A549 (cell line): Measurements from ENCODE around the gene CTTN. TPM values are rescaled to one million over a fixed set of nuclear protein-coding genes. Genes with fewer than 3 reads are reported as not detected.
A peak's percentile ranks its signal among the peaks of the same experiment; 100 is the strongest.

ENCODE experiments used
- ATAC-seq, 2 experiments: fragments of 200-7000 bp in 1 of 2; fragments of >200 bp in 1 of 2; cut with Nextera tagmentation in 1 of 2; cut with Tn5 transposase in 1 of 2; 3 replicates each; pipeline versions ENCODE4 v1.8.0 to v1.9.1; 2018 to 2020; ENCODE audit warnings: mild to moderate bottlenecking in 1 of 2, moderate library complexity in 1 of 2
- CTCF ChIA-PET: fragments of 300-600 bp; sonication (Branson Sonifier 250); formaldehyde crosslinking; extraction: SDS; loops from one replicate; lab custom pipeline; 2021; ENCODE audit warnings: antibody characterized with exemption, inconsistent platforms; lab: Yijun Ruan, JAX
- POLR2A ChIA-PET: fragments of 350-600 bp; formaldehyde crosslinking; extraction: SDS; loops from one replicate; lab custom pipeline; 2021; ENCODE audit warnings: antibody characterized with exemption, inconsistent platforms; lab: Yijun Ruan, JAX
- DNase-seq, 2 experiments: peaks; one replicate each; pipeline versions ENCODE4 v3.0.0 to v3.0.0-alpha.2; 2011 to 2016; ENCODE audit warnings: low read depth in 1 of 2, low spot score in 1 of 2
- FAIRE-seq: peaks from 2 replicates; lab custom pipeline; 2011; peaks lifted over from hg19 to GRCh38; lab: Jason Lieb, UNC
- H3K27ac ChIP-seq, 2 experiments: fragments of >200 bp; sonication (Bioruptor Twin); formaldehyde crosslinking; 3 replicates each; pipeline ENCODE4 v1.5.1; 2016 to 2017
- H3K4me1 ChIP-seq: fragments of >200 bp; sonication (Bioruptor Twin); formaldehyde crosslinking; 3 replicates; pipeline ENCODE4 v1.6.1; 2016
- H3K4me2 ChIP-seq: fragments of >200 bp; sonication (Bioruptor Twin); formaldehyde crosslinking; 3 replicates; pipeline ENCODE4 v1.6.1; 2016
- H3K4me3 ChIP-seq: fragments of >200 bp; sonication (Bioruptor Twin); formaldehyde crosslinking; 3 replicates; pipeline ENCODE4 v1.5.1; 2016
- H3K9me3 ChIP-seq: fragments of >200 bp; sonication (Bioruptor Twin); formaldehyde crosslinking; 3 replicates; pipeline ENCODE4 v1.6.1; 2016
- BHLHE40 ChIP-seq: IDR thresholded peaks from 2 replicates; pipeline ENCODE4 v1.6.1; 2012; ENCODE audit warnings: low read depth, low read length, inconsistent platforms
- CBX2 ChIP-seq: fragments of 200-600 bp; sonication (generic); IDR thresholded peaks from 2 replicates; pipeline ENCODE4 v1.6.1; 2016; ENCODE audit warnings: low read depth, mild to moderate bottlenecking, borderline replicate concordance
- CBX8 ChIP-seq: fragments of 200-600 bp; sonication (generic); IDR thresholded peaks from 2 replicates; pipeline ENCODE4 v1.6.1; 2016
- EHF ChIP-seq: fragments of 250-450 bp; sonication (Bioruptor Pico); IDR thresholded peaks from 2 replicates; pipeline ENCODE4 v1.5.0; 2020; ENCODE audit warnings: mild to moderate bottlenecking
- ESRRA ChIP-seq: fragments of 150-350 bp; IDR thresholded peaks from 2 replicates; pipeline ENCODE4 v1.6.1; 2014; ENCODE audit warnings: mild to moderate bottlenecking, low read length, borderline replicate concordance
- FOSB ChIP-seq: fragments of 250-450 bp; sonication (Bioruptor Pico); IDR thresholded peaks from 2 replicates; pipeline ENCODE4 v1.5.0; 2020; ENCODE audit warnings: mild to moderate bottlenecking, moderate library complexity
- GATA3 ChIP-seq: IDR thresholded peaks from 2 replicates; pipeline ENCODE4 v1.6.1; 2012; ENCODE audit warnings: borderline replicate concordance
- JUN ChIP-seq, 2 experiments: fragments of >200 bp; sonication (Bioruptor Twin); formaldehyde crosslinking; IDR thresholded peaks; 2 replicates in 1 of 2; 3 replicates in 1 of 2; pipeline ENCODE4 v1.6.1; 2016 to 2017
- KDM1A ChIP-seq: fragments of 200-600 bp; sonication (generic); IDR thresholded peaks from 2 replicates; pipeline ENCODE4 v1.6.1; 2016; ENCODE audit warnings: low read depth, mild to moderate bottlenecking
- MAFK ChIP-seq: fragments of 450-650 bp; IDR thresholded peaks from 2 replicates; pipeline ENCODE4 v1.6.1; 2014; ENCODE audit not compliant: partially characterized antibody
- MYC ChIP-seq: IDR thresholded peaks from 2 replicates; pipeline ENCODE4 v1.6.1; 2012; ENCODE audit warnings: mild to moderate bottlenecking, inconsistent platforms, low read length, improper control_type of control experiment, borderline replicate concordance
- NFE2L2 ChIP-seq: fragments of 150-350 bp; conservative IDR thresholded peaks from 2 replicates; pipeline ENCODE4 v1.6.1; 2014; ENCODE audit warnings: low read length
- RARB ChIP-seq: fragments of 250-450 bp; sonication (Bioruptor Pico); IDR thresholded peaks from 2 replicates; pipeline ENCODE4 v1.8.0; 2021; ENCODE audit warnings: mild to moderate bottlenecking, moderate library complexity
- RFX5 ChIP-seq: fragments of 450-650 bp; IDR thresholded peaks from 2 replicates; pipeline ENCODE4 v1.7.1; 2014; ENCODE audit warnings: antibody characterized with exemption, mild to moderate bottlenecking, moderate library complexity
- WGBS: methylation state at CpG from one replicate; pipeline ENCODE4 v1.1.6; 2017; ENCODE audit errors: missing lambda C conversion rate; 5-methylcytosine and 5-hydroxymethylcytosine counted together
- polyA plus RNA-seq, 4 experiments: library from polyadenylated mRNA; depleted of rRNA in 3 of 4; stranded (reverse); fragments of >200 nt; fragmentation: RNase III in 1 of 4; extraction: RNeasy Plus Mini Kit Qiagen cat#74134 plus additional on column Dnase treatment in 1 of 4; gene quantifications; 2 replicates in 3 of 4; 3 replicates in 1 of 4; pipeline ENCODE4 v1.2.3, GENCODE V29; 2011 to 2017
- TF ChIP-seq, protein P1 (sequence below): fragments of >200 bp; sonication (Bioruptor Twin); formaldehyde crosslinking; IDR thresholded peaks from 3 replicates; pipeline ENCODE4 v1.5.1; 2016
- TF ChIP-seq, protein P2 (sequence below): fragments of 200-600 bp; sonication (generic); IDR thresholded peaks from 2 replicates; pipeline ENCODE4 v1.6.1; 2016; ENCODE audit warnings: antibody characterized with exemption, mild to moderate bottlenecking, moderate library complexity
- TF ChIP-seq, protein P3 (sequence below): fragments of 250-450 bp; sonication (Bioruptor Pico); IDR thresholded peaks from 2 replicates; pipeline ENCODE4 v1.5.0; 2020; ENCODE audit warnings: low read depth, mild to moderate bottlenecking, moderate library complexity
- TF ChIP-seq, protein P4 (sequence below): fragments of 150-350 bp; IDR thresholded peaks from 2 replicates; pipeline ENCODE4 v1.6.1; 2014; ENCODE audit warnings: low read depth, mild to moderate bottlenecking, low read length

The CTTN gene
- polyA plus RNA-seq, 2 of the 4 experiments (the other 2 are of a cell fraction), result 140 to 214 TPM

DNA sequence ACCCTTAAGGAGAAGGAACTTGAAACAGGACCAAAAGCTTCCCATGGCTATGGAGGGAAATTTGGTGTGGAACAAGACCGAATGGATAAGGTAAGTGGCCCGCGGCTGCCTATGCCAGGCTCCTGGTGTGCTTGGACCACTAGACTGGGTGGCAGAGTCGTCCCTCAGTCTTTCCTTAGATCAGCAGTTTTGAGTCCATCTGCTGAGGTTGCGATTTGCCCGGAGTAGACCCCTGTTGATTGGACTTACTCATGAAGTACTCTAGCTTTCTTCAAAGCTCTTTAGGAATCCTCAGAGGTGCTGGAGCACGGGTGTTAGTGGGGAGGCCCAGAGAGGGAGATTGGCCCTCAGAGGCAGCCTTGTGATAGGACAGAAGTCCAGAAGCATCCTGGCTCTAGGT is 11.5 kb downstream of the CTTN start:
- Histone ChIP-seq H3K9me3 (no peaks in the 10 kb centered on the region), H3K4me3 (no peak overlapping the region), H3K4me2 (no peak overlapping the region)
- DNase-seq, result no peak
- POLR2A ChIA-PET, result no interaction called here
- TF ChIP-seq BHLHE40, result no peak
- peak; percentile 73 for TF ChIP-seq MAFK
- TF ChIP-seq, all 56 proteins: peak for 1
- no peaks in the 10 kb centered on the region for H3K4me1 ChIP-seq
- FAIRE-seq (no peak), ATAC-seq (no peak)
- H3K27ac ChIP-seq, result no peak overlapping the region
- WGBS, result 94% methylated on average over 7 of the region's 7 CpGs
- CTCF ChIA-PET, result interaction anchor here (1.3 kb wide), 1 partner anchor 8 kb away, joined by 6 read pairs; no protein-coding TSS in a partner anchor

DNA sequence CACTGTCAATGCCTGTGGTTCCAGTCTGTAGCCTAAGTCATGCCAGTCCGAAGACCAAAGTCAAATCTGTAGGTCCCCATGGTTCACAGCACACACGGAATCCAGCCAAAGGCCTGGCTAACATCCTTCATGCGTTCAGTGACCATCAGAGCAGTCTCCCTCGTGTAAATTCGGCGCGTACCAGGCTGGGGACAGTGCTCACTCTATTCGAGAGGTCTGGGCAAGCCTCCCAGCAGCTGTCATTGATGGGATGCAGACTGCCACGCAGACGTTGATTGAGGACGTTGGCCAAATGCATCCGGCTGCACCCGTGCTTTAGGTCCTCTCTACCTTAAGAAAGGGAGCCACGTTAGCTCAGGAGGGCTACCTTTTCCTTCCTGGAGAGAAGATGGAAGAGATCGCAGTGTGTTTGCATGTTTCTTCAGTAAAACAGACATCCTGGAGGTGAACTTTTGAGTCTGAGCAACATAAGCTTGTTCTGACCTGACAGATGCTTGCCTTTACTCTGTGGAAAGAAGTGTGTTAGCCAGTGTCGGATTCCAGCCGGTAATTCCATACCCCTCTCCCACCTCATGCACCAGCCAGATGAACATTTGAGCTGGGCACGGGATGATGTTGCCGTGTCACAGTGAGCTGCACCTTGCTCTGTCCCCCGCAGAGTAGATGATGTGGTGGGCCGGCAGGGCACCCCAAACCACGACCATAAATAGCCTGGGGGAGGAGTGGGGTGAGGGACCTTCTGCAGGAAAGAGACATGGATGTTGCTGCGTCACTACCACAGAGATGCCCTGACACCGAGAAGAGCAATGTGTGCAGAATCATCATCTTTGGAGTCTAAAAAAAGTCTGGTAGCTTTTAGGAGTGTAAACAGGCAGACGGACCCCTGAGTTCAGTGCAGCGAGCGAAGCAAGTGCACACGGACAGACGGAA is 12.2 kb downstream of the CTTN start:
- DNase-seq (no peak), ATAC-seq (no peak), FAIRE-seq (no peak)
- Histone ChIP-seq H3K4me3 (no peak overlapping the region), H3K4me1 (no peaks in the 10 kb centered on the region), H3K4me2 (no peak overlapping the region), H3K27ac (no peak overlapping the region), H3K9me3 (no peaks in the 10 kb centered on the region)
- CTCF ChIA-PET, result interaction anchor here (1.3 kb wide), 1 partner anchor 9 kb away, joined by 6 read pairs; no protein-coding TSS in a partner anchor
- 94% methylated on average over 29 of the region's 29 CpGs for WGBS
- TF ChIP-seq FOSB (CRISPR knock-in tag), result no peak
- no peak for TF ChIP-seq CBX8
- TF ChIP-seq GATA3, result no peak
- TF ChIP-seq RARB, result no peak
- TF ChIP-seq RFX5, result no peak
- no peak for TF ChIP-seq ESRRA
- TF ChIP-seq EHF (CRISPR knock-in tag), result no peak
- TF ChIP-seq, protein P1, sequence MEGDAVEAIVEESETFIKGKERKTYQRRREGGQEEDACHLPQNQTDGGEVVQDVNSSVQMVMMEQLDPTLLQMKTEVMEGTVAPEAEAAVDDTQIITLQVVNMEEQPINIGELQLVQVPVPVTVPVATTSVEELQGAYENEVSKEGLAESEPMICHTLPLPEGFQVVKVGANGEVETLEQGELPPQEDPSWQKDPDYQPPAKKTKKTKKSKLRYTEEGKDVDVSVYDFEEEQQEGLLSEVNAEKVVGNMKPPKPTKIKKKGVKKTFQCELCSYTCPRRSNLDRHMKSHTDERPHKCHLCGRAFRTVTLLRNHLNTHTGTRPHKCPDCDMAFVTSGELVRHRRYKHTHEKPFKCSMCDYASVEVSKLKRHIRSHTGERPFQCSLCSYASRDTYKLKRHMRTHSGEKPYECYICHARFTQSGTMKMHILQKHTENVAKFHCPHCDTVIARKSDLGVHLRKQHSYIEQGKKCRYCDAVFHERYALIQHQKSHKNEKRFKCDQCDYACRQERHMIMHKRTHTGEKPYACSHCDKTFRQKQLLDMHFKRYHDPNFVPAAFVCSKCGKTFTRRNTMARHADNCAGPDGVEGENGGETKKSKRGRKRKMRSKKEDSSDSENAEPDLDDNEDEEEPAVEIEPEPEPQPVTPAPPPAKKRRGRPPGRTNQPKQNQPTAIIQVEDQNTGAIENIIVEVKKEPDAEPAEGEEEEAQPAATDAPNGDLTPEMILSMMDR, result no peak
- TF ChIP-seq KDM1A, result no peak
- TF ChIP-seq JUN (IDR thresholded peaks at IDR 0.05), result no peak
- no peak for TF ChIP-seq NFE2L2
- TF ChIP-seq, protein P2, sequence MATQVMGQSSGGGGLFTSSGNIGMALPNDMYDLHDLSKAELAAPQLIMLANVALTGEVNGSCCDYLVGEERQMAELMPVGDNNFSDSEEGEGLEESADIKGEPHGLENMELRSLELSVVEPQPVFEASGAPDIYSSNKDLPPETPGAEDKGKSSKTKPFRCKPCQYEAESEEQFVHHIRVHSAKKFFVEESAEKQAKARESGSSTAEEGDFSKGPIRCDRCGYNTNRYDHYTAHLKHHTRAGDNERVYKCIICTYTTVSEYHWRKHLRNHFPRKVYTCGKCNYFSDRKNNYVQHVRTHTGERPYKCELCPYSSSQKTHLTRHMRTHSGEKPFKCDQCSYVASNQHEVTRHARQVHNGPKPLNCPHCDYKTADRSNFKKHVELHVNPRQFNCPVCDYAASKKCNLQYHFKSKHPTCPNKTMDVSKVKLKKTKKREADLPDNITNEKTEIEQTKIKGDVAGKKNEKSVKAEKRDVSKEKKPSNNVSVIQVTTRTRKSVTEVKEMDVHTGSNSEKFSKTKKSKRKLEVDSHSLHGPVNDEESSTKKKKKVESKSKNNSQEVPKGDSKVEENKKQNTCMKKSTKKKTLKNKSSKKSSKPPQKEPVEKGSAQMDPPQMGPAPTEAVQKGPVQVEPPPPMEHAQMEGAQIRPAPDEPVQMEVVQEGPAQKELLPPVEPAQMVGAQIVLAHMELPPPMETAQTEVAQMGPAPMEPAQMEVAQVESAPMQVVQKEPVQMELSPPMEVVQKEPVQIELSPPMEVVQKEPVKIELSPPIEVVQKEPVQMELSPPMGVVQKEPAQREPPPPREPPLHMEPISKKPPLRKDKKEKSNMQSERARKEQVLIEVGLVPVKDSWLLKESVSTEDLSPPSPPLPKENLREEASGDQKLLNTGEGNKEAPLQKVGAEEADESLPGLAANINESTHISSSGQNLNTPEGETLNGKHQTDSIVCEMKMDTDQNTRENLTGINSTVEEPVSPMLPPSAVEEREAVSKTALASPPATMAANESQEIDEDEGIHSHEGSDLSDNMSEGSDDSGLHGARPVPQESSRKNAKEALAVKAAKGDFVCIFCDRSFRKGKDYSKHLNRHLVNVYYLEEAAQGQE, result no peak
- POLR2A ChIA-PET, result no interaction called here

DNA sequence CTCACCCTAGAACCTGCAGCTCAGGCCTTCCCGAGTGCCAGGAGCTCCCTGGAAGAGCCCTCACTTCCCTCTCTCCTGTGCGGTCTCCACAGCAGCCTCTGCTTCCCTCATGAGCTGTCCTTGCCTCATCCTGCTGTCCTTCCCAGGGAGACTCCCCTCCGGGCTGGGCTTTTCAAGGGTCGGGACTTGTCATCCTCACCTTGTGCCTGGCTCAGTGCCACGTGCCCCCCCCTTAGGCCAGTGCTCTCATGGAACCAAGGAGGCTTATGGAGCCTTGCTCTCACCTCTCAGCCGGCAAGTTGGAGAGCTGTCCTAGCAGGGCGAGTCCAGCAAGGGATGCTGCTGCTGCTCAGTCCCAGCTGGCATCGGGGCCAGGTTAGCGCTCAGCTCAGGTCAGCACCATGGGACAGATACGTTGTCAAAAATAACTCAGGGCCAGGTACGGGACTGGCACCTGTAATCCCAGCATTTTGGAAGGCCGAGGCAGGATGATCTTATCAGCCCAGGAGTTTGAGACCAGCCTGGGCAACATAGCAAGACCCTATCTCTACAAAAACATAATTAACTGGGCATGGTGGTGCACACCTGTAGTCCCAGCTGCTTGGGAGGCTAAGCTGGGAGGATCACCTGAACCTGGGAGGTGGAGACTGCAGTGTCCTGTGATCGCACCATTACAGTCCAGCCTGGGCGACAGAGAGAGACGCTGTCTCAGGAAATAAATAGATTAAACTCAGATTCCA is 13.6 kb downstream of the CTTN start:
- ATAC-seq (no peak), DNase-seq (no peak), FAIRE-seq (no peak)
- Histone ChIP-seq H3K9me3 (no peaks in the 10 kb centered on the region), H3K27ac (no peak overlapping the region), H3K4me2 (no peak overlapping the region), H3K4me1 (no peaks in the 10 kb centered on the region), H3K4me3 (no peak overlapping the region)
- CTCF ChIA-PET, result no interaction called here
- 94% methylated on average over 14 of the region's 15 CpGs for WGBS
- POLR2A ChIA-PET, result no interaction called here
- TF ChIP-seq, protein P2, result no peak
- no peak for TF ChIP-seq ESRRA
- TF ChIP-seq, protein P3, sequence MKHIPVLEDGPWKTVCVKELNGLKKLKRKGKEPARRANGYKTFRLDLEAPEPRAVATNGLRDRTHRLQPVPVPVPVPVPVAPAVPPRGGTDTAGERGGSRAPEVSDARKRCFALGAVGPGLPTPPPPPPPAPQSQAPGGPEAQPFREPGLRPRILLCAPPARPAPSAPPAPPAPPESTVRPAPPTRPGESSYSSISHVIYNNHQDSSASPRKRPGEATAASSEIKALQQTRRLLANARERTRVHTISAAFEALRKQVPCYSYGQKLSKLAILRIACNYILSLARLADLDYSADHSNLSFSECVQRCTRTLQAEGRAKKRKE (CRISPR knock-in tag), result no peak
- no peak for TF ChIP-seq MYC
- no peak for TF ChIP-seq CBX2
- TF ChIP-seq, protein P4, sequence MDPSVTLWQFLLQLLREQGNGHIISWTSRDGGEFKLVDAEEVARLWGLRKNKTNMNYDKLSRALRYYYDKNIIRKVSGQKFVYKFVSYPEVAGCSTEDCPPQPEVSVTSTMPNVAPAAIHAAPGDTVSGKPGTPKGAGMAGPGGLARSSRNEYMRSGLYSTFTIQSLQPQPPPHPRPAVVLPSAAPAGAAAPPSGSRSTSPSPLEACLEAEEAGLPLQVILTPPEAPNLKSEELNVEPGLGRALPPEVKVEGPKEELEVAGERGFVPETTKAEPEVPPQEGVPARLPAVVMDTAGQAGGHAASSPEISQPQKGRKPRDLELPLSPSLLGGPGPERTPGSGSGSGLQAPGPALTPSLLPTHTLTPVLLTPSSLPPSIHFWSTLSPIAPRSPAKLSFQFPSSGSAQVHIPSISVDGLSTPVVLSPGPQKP, result no peak
